CD4-positive, alpha-beta T cell (primary cell): ENCODE measurements around the gene PTGIS. TPM values are rescaled to one million over a fixed set of nuclear protein-coding genes. Genes with fewer than 3 reads are reported as not detected.
A peak's percentile ranks its signal among the peaks of the same experiment; 100 is the strongest.

Experiments used
- ATAC-seq: fragments of 200-7000 bp; cut with Tn5 transposase; one replicate; pipeline ENCODE4 v1.10.0; 2022; ENCODE audit warnings: mild to moderate bottlenecking; ENCODE audit not compliant: poor library complexity
- CTCF ChIA-PET: fragments of 350-600 bp; sonication (Branson Sonifier 250); formaldehyde crosslinking; loops from one replicate; lab custom pipeline; 2021; ENCODE audit warnings: antibody characterized with exemption, inconsistent platforms; lab: Charles Lee
- POLR2A ChIA-PET: fragments of 350-600 bp; sonication (Branson Sonifier 250); formaldehyde crosslinking; loops from one replicate; lab custom pipeline; 2021; ENCODE audit warnings: antibody characterized with exemption, inconsistent platforms; lab: Charles Lee
- DNase-seq, 14 experiments: peaks; one replicate each; pipeline ENCODE4 v3.0.0-alpha.2; 2013 to 2020; ENCODE audit warnings: mixed read lengths in 2 of 14
- H3K27ac ChIP-seq, 2 donors: one replicate each; pipeline versions ENCODE4 v1.5.1 to v1.7.0; 2013; ENCODE audit warnings: low read length in 2 of 2, low read depth in 1 of 2, mild to moderate bottlenecking in 1 of 2
- H3K27me3 ChIP-seq, 2 experiments: 1 replicate in 1 of 2; 2 replicates in 1 of 2; pipeline versions ENCODE4 v1.6.1 to v1.7.0; 2013; ENCODE audit warnings: low read length in 2 of 2, control low read depth in 1 of 2, mild to moderate bottlenecking in 1 of 2, moderate library complexity in 1 of 2; ENCODE audit not compliant: insufficient read depth in 2 of 2, control insufficient read depth in 1 of 2
- H3K36me3 ChIP-seq: one replicate; pipeline ENCODE4 v1.6.1; 2013; ENCODE audit warnings: low read length, control low read depth; ENCODE audit not compliant: insufficient read depth
- H3K4me1 ChIP-seq: one replicate; pipeline ENCODE4 v1.6.1; 2013; ENCODE audit warnings: low read length, control low read depth; ENCODE audit not compliant: insufficient read depth
- H3K4me3 ChIP-seq: one replicate; pipeline ENCODE4 v1.5.1; 2013; ENCODE audit warnings: mild to moderate bottlenecking, low read length, moderate library complexity
- H3K9me3 ChIP-seq, 2 experiments: 1 replicate in 1 of 2; 2 replicates in 1 of 2; pipeline versions ENCODE4 v1.6.1 to v1.7.0; 2013; ENCODE audit warnings: low read length in 2 of 2, mild to moderate bottlenecking in 2 of 2, control low read depth in 1 of 2, moderate library complexity in 1 of 2; ENCODE audit not compliant: control insufficient read depth in 1 of 2, insufficient read depth in 1 of 2
- H3K27ac Mint-ChIP-seq: one replicate; pipeline ENCODE4 v1.8.0; 2020; ENCODE audit warnings: mixed read lengths
- H3K27me3 Mint-ChIP-seq: one replicate; pipeline ENCODE4 v1.8.0; 2021; ENCODE audit warnings: mixed read lengths
- H3K36me3 Mint-ChIP-seq: one replicate; pipeline ENCODE4 v1.8.0; 2021; ENCODE audit warnings: low read depth, mixed read lengths
- H3K4me1 Mint-ChIP-seq: one replicate; pipeline ENCODE4 v1.8.0; 2021; ENCODE audit warnings: low read depth, mixed read lengths
- H3K4me3 Mint-ChIP-seq: one replicate; pipeline ENCODE4 v1.8.0; 2020; ENCODE audit warnings: mild to moderate bottlenecking, mixed read lengths
- H3K9me3 Mint-ChIP-seq: one replicate; pipeline ENCODE4 v1.8.0; 2020; ENCODE audit warnings: mixed read lengths
- intact Hi-C, 2 experiments: fragments of 100-400 bp; cut with DNase I in 1 of 2; cut with micrococcal nuclease in 1 of 2; formaldehyde crosslinking; loops; one replicate each; pipeline versions ENCODE4 v1.15.1 to v1.9.0; 2023 to 2025; cut with DNase I, micrococcal nuclease
- total RNA-seq, 174 experiments: library from RNA in 2 of 174; stranded (reverse) in 2 of 174; gene quantifications; one replicate each; pipeline ENCODE4 v1.2.3 and lab custom pipeline; 2021 to 2026
- TF ChIP-seq, protein P1 (sequence below): fragments of 200-600 bp; IDR thresholded peaks from one replicate; pipeline ENCODE4 v1.8.0; 2022; ENCODE audit warnings: antibody characterized with exemption, mild to moderate bottlenecking

Gene PTGIS
- total RNA-seq, 2 experiments from 2014 or later = not detected

DNA sequence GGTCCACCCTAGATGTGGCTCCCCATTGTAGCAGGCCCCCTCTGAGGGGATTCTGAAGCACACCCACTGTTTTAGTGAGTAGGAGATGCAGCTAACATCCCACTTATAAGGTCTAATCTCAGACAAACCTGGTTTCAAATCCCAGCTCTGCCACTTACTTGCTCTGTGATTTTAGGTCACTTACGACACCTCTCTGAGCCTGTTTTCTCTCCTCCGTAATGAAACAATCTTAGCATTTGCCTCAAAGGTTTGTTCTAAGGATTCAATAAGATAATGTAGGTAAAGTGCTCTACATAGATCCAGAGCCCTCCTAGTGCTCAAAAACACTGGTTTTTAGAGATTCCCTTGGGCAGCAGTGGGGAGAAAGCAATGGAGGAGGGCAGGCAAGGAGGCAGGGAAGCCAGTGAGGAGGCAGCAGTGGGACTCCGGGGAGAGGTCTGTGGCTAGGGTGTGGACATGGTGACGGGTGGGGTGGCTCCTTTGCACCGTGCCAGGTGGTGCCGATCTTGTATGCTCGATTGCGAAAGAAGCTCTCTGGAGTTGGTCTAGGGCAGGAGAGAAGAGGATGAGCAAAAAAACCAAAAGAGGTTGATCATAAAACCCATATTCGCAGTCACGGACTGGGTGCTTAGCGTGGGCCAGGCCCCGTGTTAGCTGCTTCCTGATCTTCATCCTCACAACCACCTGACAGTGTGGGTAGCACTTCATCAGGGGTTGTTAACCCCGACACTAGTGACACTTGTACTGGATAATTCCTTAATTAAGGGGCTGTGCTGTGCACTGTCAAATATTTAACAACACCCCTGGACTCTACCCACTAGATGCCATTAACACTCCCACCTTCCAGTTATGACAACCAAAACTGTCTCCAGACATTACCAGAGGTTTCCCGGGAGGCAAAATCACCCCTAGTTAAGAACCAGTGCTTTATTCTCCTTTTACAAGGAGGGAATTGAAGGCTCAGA is 16.8 kb upstream of the PTGIS start:
- ATAC-seq = no peak
- peaks cover 0 to 3% of the 10 kb centered on the region in 2 experiments for H3K27me3 ChIP-seq
- no peaks in the 10 kb centered on the region for H3K36me3 ChIP-seq
- POLR2A ChIA-PET = no interaction called here
- no peak overlapping the region for H3K27ac ChIP-seq
- H3K27me3 Mint-ChIP-seq = peaks cover 18% of the 10 kb centered on the region
- TF ChIP-seq, protein P1, sequence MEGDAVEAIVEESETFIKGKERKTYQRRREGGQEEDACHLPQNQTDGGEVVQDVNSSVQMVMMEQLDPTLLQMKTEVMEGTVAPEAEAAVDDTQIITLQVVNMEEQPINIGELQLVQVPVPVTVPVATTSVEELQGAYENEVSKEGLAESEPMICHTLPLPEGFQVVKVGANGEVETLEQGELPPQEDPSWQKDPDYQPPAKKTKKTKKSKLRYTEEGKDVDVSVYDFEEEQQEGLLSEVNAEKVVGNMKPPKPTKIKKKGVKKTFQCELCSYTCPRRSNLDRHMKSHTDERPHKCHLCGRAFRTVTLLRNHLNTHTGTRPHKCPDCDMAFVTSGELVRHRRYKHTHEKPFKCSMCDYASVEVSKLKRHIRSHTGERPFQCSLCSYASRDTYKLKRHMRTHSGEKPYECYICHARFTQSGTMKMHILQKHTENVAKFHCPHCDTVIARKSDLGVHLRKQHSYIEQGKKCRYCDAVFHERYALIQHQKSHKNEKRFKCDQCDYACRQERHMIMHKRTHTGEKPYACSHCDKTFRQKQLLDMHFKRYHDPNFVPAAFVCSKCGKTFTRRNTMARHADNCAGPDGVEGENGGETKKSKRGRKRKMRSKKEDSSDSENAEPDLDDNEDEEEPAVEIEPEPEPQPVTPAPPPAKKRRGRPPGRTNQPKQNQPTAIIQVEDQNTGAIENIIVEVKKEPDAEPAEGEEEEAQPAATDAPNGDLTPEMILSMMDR = no peak
- peak in 1 of 14 experiments; percentile 15 for DNase-seq
- no peaks in the 10 kb centered on the region for H3K36me3 Mint-ChIP-seq
- CTCF ChIA-PET = no interaction called here
- no peak overlapping the region for H3K4me3 Mint-ChIP-seq
- peaks cover 3 to 9% of the 10 kb centered on the region in 2 experiments for H3K9me3 ChIP-seq
- H3K9me3 Mint-ChIP-seq = peaks cover 5% of the 10 kb centered on the region
- H3K4me3 ChIP-seq = no peak overlapping the region
- H3K4me1 Mint-ChIP-seq = no peaks in the 10 kb centered on the region
- H3K4me1 ChIP-seq = no peaks in the 10 kb centered on the region
- H3K27ac Mint-ChIP-seq = no peak overlapping the region
- intact Hi-C loops = no loop called here

GRCh38 chr20:49583669-49584417 is 15.9 kb upstream of the PTGIS start:
- Mint-ChIP-seq H3K27ac (no peak overlapping the region), H3K27me3 (peaks cover 26% of the 10 kb centered on the region), H3K4me3 (no peak overlapping the region), H3K4me1 (no peaks in the 10 kb centered on the region), H3K36me3 (no peaks in the 10 kb centered on the region), H3K9me3 (peaks cover 5% of the 10 kb centered on the region)
- ATAC-seq = no peak
- no peak overlapping the region for H3K27ac ChIP-seq
- H3K27me3 ChIP-seq = peaks cover 0 to 3% of the 10 kb centered on the region in 2 experiments
- no peaks in the 10 kb centered on the region for H3K36me3 ChIP-seq
- peak in 2 of 14 experiments; percentile 49 to 55 for DNase-seq
- ChIA-PET CTCF (no interaction called here), POLR2A (no interaction called here)
- intact Hi-C loops = no loop called here
- H3K4me3 ChIP-seq = no peak overlapping the region
- peaks cover 3 to 9% of the 10 kb centered on the region in 2 experiments for H3K9me3 ChIP-seq
- H3K4me1 ChIP-seq = no peaks in the 10 kb centered on the region
- TF ChIP-seq, protein P1 = no peak

DNA sequence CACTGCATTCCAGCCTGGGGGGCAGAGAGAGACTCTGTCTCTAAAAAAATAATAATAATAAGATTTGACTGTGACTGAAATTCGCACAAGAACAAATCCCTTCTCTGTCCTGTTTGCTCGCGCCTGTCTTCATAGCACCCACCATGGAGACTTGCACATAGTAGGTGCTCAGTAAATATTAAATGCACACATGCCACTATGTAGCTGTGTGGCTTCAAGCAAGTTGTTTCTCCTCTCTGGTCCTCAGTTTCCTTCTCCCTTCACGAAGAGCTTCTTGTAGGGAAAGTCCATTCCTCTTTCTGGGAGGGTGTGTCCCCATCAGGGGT is 15.4 kb upstream of the PTGIS start:
- H3K36me3 ChIP-seq = no peaks in the 10 kb centered on the region
- intact Hi-C loops = no loop called here
- DNase-seq = no peak
- Mint-ChIP-seq H3K36me3 (no peaks in the 10 kb centered on the region), H3K4me1 (no peaks in the 10 kb centered on the region), H3K27me3 (peaks cover 28% of the 10 kb centered on the region), H3K4me3 (no peak overlapping the region), H3K9me3 (peaks cover 5% of the 10 kb centered on the region), H3K27ac (no peak overlapping the region)
- no peaks in the 10 kb centered on the region for H3K4me1 ChIP-seq
- CTCF ChIA-PET = no interaction called here
- no peak for ATAC-seq
- TF ChIP-seq, protein P1 = no peak
- no peak overlapping the region for H3K27ac ChIP-seq
- peaks cover 3 to 4% of the 10 kb centered on the region in 2 experiments for H3K27me3 ChIP-seq
- H3K4me3 ChIP-seq = no peak overlapping the region
- H3K9me3 ChIP-seq = peaks cover 3 to 9% of the 10 kb centered on the region in 2 experiments
- POLR2A ChIA-PET = no interaction called here
